MCF 10A (cell line): ENCODE measurements around the gene CRNKL1. TPM values are rescaled to one million over a fixed set of nuclear protein-coding genes. Genes with fewer than 3 reads are reported as not detected.

Experiments
- BruUV-seq: library from RNA; stranded (reverse); fragments of 400-500 nt; replicated peaks from 2 replicates; lab custom pipeline; 2021; lab: Mats Ljungman, UMichigan
- CTCF ChIA-PET: fragments of 300-600 bp; sonication (Branson Sonifier 250); formaldehyde crosslinking; extraction: SDS; loops from one replicate; lab custom pipeline; 2021; ENCODE audit warnings: antibody characterized with exemption, inconsistent platforms; lab: Yijun Ruan, JAX
- POLR2A ChIA-PET: fragments of 300-600, 350-650 bp; sonication (Branson Sonifier 250); formaldehyde crosslinking; extraction: SDS; loops from one replicate; lab custom pipeline; 2020; ENCODE audit warnings: antibody characterized with exemption, inconsistent platforms; lab: Yijun Ruan, JAX
- DNase-seq: peaks from one replicate; pipeline ENCODE4 v3.0.0-alpha.2; 2018; ENCODE audit not compliant: unreplicated experiment
- H3K27ac Mint-ChIP-seq: one replicate; pipeline ENCODE4 v1.8.0; 2022; ENCODE audit warnings: mild to moderate bottlenecking, low read depth, mixed read lengths; ENCODE audit not compliant: unreplicated experiment
- H3K27me3 Mint-ChIP-seq: one replicate; pipeline ENCODE4 v1.8.0; 2022; ENCODE audit warnings: mixed read lengths; ENCODE audit not compliant: insufficient read depth, unreplicated experiment
- H3K36me3 Mint-ChIP-seq: one replicate; pipeline ENCODE4 v1.8.0; 2022; ENCODE audit warnings: mild to moderate bottlenecking, moderate library complexity, mixed read lengths; ENCODE audit not compliant: insufficient read depth, unreplicated experiment
- H3K4me1 Mint-ChIP-seq: one replicate; pipeline ENCODE4 v1.8.0; 2022; ENCODE audit warnings: mixed read lengths; ENCODE audit not compliant: insufficient read depth, unreplicated experiment
- H3K4me3 Mint-ChIP-seq: one replicate; pipeline ENCODE4 v1.8.0; 2022; ENCODE audit warnings: mild to moderate bottlenecking, moderate library complexity, mixed read lengths; ENCODE audit not compliant: unreplicated experiment
- H3K9me3 Mint-ChIP-seq: one replicate; pipeline ENCODE4 v1.8.0; 2022; ENCODE audit warnings: mixed read lengths; ENCODE audit not compliant: unreplicated experiment
- intact Hi-C: fragments of 100-400 bp; cut with micrococcal nuclease; formaldehyde crosslinking; loops from 2 replicates; pipeline ENCODE4 v1.14.1; 2022
- total RNA-seq: library from RNA; stranded (reverse); gene quantifications from 2 replicates; pipeline ENCODE4 v1.2.3, GENCODE V29; 2022
- TF ChIP-seq, protein P1 (sequence below): fragments of 200-600 bp; IDR thresholded peaks from one replicate; pipeline ENCODE4 v1.8.0; 2022; ENCODE audit warnings: antibody characterized with exemption, mild to moderate bottlenecking; ENCODE audit not compliant: unreplicated experiment

CRNKL1 gene
- total RNA-seq, 1 experiment from 2014 or later = 20.1 TPM

DNA sequence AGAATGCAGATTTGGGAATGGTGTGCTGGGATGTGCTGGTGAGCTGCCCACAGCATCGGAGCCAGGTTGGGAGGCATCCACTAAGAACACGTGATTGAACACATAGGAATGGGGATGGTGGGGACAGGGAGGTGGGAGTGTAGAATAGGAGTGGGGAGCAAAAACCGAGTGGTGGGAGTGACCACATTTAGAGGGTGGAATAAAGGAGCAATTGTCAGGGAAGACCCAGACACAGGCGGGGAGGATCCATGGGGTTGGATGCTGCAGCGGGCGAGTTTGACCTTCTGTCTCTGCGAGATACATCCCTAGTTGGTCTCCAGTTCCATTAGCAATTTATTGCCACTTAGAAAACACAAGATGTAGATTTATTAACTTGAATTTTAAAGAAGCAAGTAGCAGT lies 30.4 kb downstream of the CRNKL1 start:
- POLR2A ChIA-PET = interaction anchor here (0.5 to 7.4 kb wide), 6 partner anchors 9 to 305 kb away, joined by 3 to 67 read pairs (median 4); partner anchors contain the start of genes CFAP61 and CRNKL1
- CTCF ChIA-PET = no interaction called here
- intact Hi-C loops = no loop called here
- H3K9me3 Mint-ChIP-seq = no peaks in the 10 kb centered on the region
- no peaks in the 10 kb centered on the region for H3K27me3 Mint-ChIP-seq
- no TSS peak for BruUV-seq
- H3K36me3 Mint-ChIP-seq = peaks cover 21% of the 10 kb centered on the region
- TF ChIP-seq, protein P1, sequence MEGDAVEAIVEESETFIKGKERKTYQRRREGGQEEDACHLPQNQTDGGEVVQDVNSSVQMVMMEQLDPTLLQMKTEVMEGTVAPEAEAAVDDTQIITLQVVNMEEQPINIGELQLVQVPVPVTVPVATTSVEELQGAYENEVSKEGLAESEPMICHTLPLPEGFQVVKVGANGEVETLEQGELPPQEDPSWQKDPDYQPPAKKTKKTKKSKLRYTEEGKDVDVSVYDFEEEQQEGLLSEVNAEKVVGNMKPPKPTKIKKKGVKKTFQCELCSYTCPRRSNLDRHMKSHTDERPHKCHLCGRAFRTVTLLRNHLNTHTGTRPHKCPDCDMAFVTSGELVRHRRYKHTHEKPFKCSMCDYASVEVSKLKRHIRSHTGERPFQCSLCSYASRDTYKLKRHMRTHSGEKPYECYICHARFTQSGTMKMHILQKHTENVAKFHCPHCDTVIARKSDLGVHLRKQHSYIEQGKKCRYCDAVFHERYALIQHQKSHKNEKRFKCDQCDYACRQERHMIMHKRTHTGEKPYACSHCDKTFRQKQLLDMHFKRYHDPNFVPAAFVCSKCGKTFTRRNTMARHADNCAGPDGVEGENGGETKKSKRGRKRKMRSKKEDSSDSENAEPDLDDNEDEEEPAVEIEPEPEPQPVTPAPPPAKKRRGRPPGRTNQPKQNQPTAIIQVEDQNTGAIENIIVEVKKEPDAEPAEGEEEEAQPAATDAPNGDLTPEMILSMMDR = no peak
- no peak for DNase-seq
- H3K4me1 Mint-ChIP-seq = peaks cover 39% of the 10 kb centered on the region
- peak overlapping the region; percentile 17 for H3K27ac Mint-ChIP-seq
- H3K4me3 Mint-ChIP-seq = peak overlapping the region; percentile 12

DNA sequence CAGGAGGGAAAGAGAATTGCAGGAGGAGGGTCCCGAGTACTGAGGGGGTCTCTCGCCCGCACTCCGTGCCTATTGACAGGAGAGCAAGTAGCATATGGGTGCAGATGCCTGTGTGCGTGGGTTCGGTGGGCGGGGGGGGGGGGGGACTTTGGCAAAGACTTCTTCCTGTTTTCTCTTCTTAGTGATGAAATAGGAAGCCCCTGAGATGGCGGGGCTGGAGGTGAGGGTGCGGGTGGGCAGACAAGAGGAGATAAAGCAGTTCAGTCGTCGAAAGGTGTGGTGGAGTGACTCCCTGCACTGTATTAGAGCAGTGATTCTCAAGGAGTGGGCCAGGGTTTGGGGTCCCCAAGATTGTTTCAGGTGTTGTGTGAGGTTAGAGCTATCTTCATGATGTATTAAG lies 31.4 kb downstream of the CRNKL1 start:
- ChIA-PET POLR2A (interaction anchor here (0.6 to 7.4 kb wide), 4 partner anchors 10 to 1454 kb away, joined by 3 to 67 read pairs (median 23); partner anchors contain the start of genes CFAP61 and CRNKL1), CTCF (interaction anchor here (1.1 to 2.0 kb wide), 2 partner anchors 193 to 328 kb away, joined by 3 to 7 read pairs; no protein-coding TSS in a partner anchor)
- H3K36me3 Mint-ChIP-seq = peaks cover 12% of the 10 kb centered on the region
- peaks cover 41% of the 10 kb centered on the region for H3K4me1 Mint-ChIP-seq
- no TSS peak for BruUV-seq
- H3K4me3 Mint-ChIP-seq = no peak overlapping the region
- DNase-seq = no peak
- no peaks in the 10 kb centered on the region for H3K9me3 Mint-ChIP-seq
- intact Hi-C loops = no loop called here
- no peaks in the 10 kb centered on the region for H3K27me3 Mint-ChIP-seq
- TF ChIP-seq, protein P1 = no peak
- H3K27ac Mint-ChIP-seq = peak overlapping the region; percentile 40

DNA sequence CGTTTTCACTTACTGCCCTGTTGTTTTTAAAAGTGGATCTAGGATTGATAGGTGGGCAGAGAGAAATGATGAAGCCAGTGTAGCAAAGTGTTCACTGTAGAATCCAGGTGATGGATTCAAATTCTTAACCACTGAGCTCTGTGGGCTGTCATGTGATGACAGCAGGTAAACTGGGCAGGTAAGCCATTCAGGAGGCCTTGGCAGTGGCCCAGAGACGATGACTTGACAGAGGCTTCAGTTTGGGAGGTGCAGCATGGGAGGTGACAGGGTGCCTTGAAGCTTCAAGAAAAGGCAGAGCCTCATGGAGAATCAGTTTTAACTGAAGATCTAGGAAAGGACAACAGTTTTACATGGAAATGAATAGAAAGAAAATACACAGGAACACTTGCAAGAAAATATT lies 33.1 kb downstream of the CRNKL1 start:
- H3K36me3 Mint-ChIP-seq = peaks cover 2% of the 10 kb centered on the region
- TF ChIP-seq, protein P1 = no peak
- CTCF ChIA-PET = interaction anchor here (0.6 to 2.0 kb wide), 9 partner anchors 12 to 1737 kb away, joined by 3 to 8 read pairs (median 4); partner anchors contain the start of genes CFAP61 and CRNKL1
- intact Hi-C loops = loop anchor here (5.0 kb wide), 2 partner anchors 218 to 332 kb away; no protein-coding TSS in a partner anchor
- peak overlapping the region; percentile 73 for H3K4me3 Mint-ChIP-seq
- POLR2A ChIA-PET = interaction anchor here (0.6 to 7.4 kb wide), 15 partner anchors 8 to 1679 kb away, joined by 3 to 79 read pairs (median 4); partner anchors contain the start of genes CFAP61 and CRNKL1
- DNase-seq = peak; percentile 73
- no TSS peak for BruUV-seq
- H3K27me3 Mint-ChIP-seq = no peaks in the 10 kb centered on the region
- no peaks in the 10 kb centered on the region for H3K9me3 Mint-ChIP-seq
- peak overlapping the region; percentile 44 for H3K27ac Mint-ChIP-seq
- peaks cover 41% of the 10 kb centered on the region for H3K4me1 Mint-ChIP-seq

DNA sequence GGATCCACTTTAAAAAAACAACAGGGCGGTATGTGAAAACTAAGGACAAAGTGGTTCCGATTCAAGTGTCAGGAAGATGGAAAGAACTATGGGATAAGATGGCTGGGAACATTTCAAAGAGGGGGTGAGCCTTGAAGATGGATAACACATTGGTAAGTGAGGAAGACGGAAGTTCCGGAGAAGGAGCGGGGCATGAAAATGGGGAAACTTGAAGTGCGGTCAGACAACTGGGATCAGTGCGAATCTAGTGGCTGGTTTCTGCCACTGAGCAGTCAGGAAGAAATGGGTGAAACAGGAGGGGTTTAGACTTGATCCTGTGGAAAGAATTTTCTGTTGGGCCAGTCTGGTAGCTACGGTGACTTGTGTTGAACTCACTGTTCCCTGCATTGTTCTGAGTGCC lies 33.9 kb downstream of the CRNKL1 start:
- H3K9me3 Mint-ChIP-seq = no peaks in the 10 kb centered on the region
- no peak for DNase-seq
- H3K4me3 Mint-ChIP-seq = peak overlapping the region; percentile 73
- H3K27ac Mint-ChIP-seq = peak overlapping the region; percentile 95
- H3K27me3 Mint-ChIP-seq = no peaks in the 10 kb centered on the region
- BruUV-seq = TSS peak; percentile 69
- intact Hi-C loops = loop anchor here (5.0 kb wide), 2 partner anchors 219 to 331 kb away; no protein-coding TSS in a partner anchor
- H3K4me1 Mint-ChIP-seq = peaks cover 41% of the 10 kb centered on the region
- CTCF ChIA-PET = interaction anchor here (0.6 to 1.8 kb wide), 8 partner anchors 9 to 327 kb away, joined by 3 to 8 read pairs (median 4); partner anchors contain the start of genes CFAP61 and CRNKL1
- POLR2A ChIA-PET = interaction anchor here (0.7 to 7.4 kb wide), 13 partner anchors 9 to 1311 kb away, joined by 3 to 79 read pairs (median 13); partner anchors contain the start of genes CFAP61 and CRNKL1
- TF ChIP-seq, protein P1 = no peak
- H3K36me3 Mint-ChIP-seq = no peaks in the 10 kb centered on the region
